HepG2 (cell line): ENCODE results near the gene ANKLE1. TPM values are rescaled to one million over a fixed set of nuclear protein-coding genes. Genes with fewer than 3 reads are reported as not detected.

Source experiments
- AGO1 ChIP-seq: fragments of 200-400 bp; formaldehyde crosslinking; IDR thresholded peaks from 2 replicates; pipeline ENCODE4 v1.6.1; 2017; ENCODE audit warnings: mild to moderate bottlenecking, low read depth, low read length, moderate library complexity; ENCODE audit not compliant: poor library complexity, severe bottlenecking
- EZH2 ChIP-seq: conservative IDR thresholded peaks from 2 replicates; pipeline ENCODE4 v1.6.1; 2012; ENCODE audit warnings: mild to moderate bottlenecking, low read depth, low read length, moderate library complexity
- HNRNPK ChIP-seq: fragments of 200-400 bp; formaldehyde crosslinking; IDR thresholded peaks from 2 replicates; pipeline ENCODE4 v1.6.1; 2018; ENCODE audit warnings: low read length, low read depth, moderate library complexity, mild to moderate bottlenecking; ENCODE audit not compliant: poor library complexity, severe bottlenecking
- ISX ChIP-seq: sonication (generic); formaldehyde crosslinking; conservative IDR thresholded peaks from 2 replicates; pipeline ENCODE4 v1.5.0; 2020; ENCODE audit warnings: missing genetic modification reagents
- POLR2A ChIP-seq, 2 experiments: IDR thresholded peaks; 2 replicates each; pipeline ENCODE4 v1.6.1; 2011; ENCODE audit warnings: low read depth in 2 of 2, low read length in 2 of 2, mild to moderate bottlenecking in 1 of 2, moderate library complexity in 1 of 2; ENCODE audit not compliant: insufficient read depth in 1 of 2
- RXRA ChIP-seq: sonication (generic); formaldehyde crosslinking; IDR thresholded peaks from 2 replicates; pipeline ENCODE4 v1.5.1; 2020; ENCODE audit warnings: missing genetic modification reagents
- SAP130 ChIP-seq: IDR thresholded peaks from 2 replicates; pipeline ENCODE4 v1.6.1; 2016; ENCODE audit warnings: low read depth
- SIN3B ChIP-seq: fragments of 150-350 bp; IDR thresholded peaks from 2 replicates; pipeline ENCODE4 v1.6.1; 2014; ENCODE audit warnings: low read length
- SRF ChIP-seq: IDR thresholded peaks from 2 replicates; pipeline ENCODE4 v1.6.1; 2011; ENCODE audit warnings: mild to moderate bottlenecking, low read depth, low read length, moderate library complexity
- SRY ChIP-seq: sonication (generic); formaldehyde crosslinking; IDR thresholded peaks from 2 replicates; pipeline ENCODE4 v1.8.0; 2022; ENCODE audit warnings: mild to moderate bottlenecking, missing genetic modification reagents
- TGIF2 ChIP-seq: IDR thresholded peaks from 2 replicates; pipeline ENCODE4 v1.6.1; 2016; ENCODE audit warnings: control low read depth, missing compliant biosample characterization
- ZEB1 ChIP-seq: IDR thresholded peaks from 2 replicates; pipeline ENCODE4 v1.6.1; 2012; ENCODE audit warnings: mild to moderate bottlenecking, low read depth, inconsistent platforms; ENCODE audit not compliant: insufficient replicate concordance
- ZNF558 ChIP-seq: sonication (generic); formaldehyde crosslinking; IDR thresholded peaks from 2 replicates; pipeline ENCODE4 v1.9.0; 2022; ENCODE audit warnings: mild to moderate bottlenecking, missing genetic modification reagents, borderline replicate concordance
- polyA plus RNA-seq, 8 experiments: library from polyadenylated mRNA; depleted of rRNA in 3 of 8; stranded (reverse) in 7 of 8; unstranded in 1 of 8; fragments of >200 nt; fragmentation: Illumina TruSeq in 4 of 8; extraction: Trizol in 4 of 8; gene quantifications; 2 replicates each; pipeline versions ENCODE4 v1.2.1 to v1.2.3, GENCODE V29; 2011 to 2016; ENCODE audit warnings: low read depth in 4 of 8, missing spikeins in 1 of 8, mixed read lengths in 1 of 8; ENCODE audit not compliant: insufficient read depth in 1 of 8
- total RNA-seq, 5 experiments: library from RNA; depleted of rRNA; stranded (reverse); fragments of >200 nt; fragmentation: Illumina TruSeq; extraction: Trizol; gene quantifications; 2 replicates each; pipeline ENCODE4 v1.2.3, GENCODE V29; 2016; ENCODE audit warnings: low read depth in 1 of 5
- TF ChIP-seq, protein P1 (sequence below): sonication (generic); formaldehyde crosslinking; conservative IDR thresholded peaks from 2 replicates; pipeline ENCODE4 v1.4.0; 2020; ENCODE audit warnings: missing genetic modification reagents
- TF ChIP-seq, protein P2 (sequence below): sonication (generic); formaldehyde crosslinking; IDR thresholded peaks from 2 replicates; pipeline ENCODE4 v1.4.0; 2020; ENCODE audit warnings: mild to moderate bottlenecking, missing genetic modification reagents, borderline replicate concordance
- TF ChIP-seq, protein P3 (sequence below): sonication (generic); formaldehyde crosslinking; conservative IDR thresholded peaks from 2 replicates; pipeline ENCODE4 v1.4.0; 2020; ENCODE audit warnings: missing genetic modification reagents
- TF ChIP-seq, protein P4 (sequence below): sonication (generic); formaldehyde crosslinking; IDR thresholded peaks from 2 replicates; pipeline ENCODE4 v1.4.0; 2020; ENCODE audit warnings: mild to moderate bottlenecking, missing genetic modification reagents
- TF ChIP-seq, protein P5 (sequence below): sonication (generic); formaldehyde crosslinking; IDR thresholded peaks from 2 replicates; pipeline ENCODE4 v1.4.0; 2020; ENCODE audit warnings: missing genetic modification reagents, mild to moderate bottlenecking, borderline replicate concordance

Gene ANKLE1
- total and polyA plus RNA-seq, 2 of the 13 experiments (the other 11 are each of a cell fraction or from before 2014, with no cell fraction given), result 0.69 to 1.5 TPM

DNA sequence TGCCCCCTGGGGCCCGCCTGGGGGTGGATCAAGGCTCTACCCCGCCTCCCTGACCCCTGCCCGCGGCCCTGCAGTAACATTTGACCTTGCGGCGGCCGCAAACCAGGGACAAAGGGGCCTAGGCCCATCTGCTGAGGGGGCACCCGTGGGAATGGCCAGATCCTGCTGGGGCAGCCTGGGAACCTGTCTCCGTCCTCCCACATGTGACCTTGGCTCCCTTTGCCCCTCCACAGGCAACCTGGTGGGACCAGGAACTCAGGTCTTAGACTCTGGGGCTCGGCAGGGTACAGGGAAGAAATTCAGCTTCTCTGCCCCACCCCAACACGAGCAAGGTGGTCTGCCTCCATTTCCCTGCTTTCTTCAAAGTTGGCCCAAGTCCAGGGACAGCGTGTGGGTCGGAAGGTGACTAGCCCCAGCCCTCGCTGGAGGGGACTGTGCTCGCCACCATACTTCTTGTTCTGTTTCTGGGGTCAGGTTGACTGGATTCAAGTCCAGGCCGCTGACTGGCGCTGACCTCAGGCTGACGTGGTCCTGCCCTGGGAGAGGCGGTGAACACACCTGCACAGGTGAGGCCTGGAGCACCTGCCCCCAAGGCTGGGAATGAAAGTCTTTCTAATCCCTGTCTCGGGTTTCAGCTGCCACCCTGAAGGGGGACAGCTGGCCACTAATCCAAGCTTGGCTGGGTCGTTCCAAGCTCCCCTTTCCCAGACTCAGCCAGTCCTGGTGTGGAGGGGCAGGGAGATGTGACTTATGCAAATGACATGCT, 33.5 kb upstream of the ANKLE1 start (continued):
- TF ChIP-seq, protein P1, sequence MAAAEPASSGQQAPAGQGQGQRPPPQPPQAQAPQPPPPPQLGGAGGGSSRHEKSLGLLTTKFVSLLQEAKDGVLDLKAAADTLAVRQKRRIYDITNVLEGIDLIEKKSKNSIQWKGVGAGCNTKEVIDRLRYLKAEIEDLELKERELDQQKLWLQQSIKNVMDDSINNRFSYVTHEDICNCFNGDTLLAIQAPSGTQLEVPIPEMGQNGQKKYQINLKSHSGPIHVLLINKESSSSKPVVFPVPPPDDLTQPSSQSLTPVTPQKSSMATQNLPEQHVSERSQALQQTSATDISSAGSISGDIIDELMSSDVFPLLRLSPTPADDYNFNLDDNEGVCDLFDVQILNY (CRISPR knock-in tag), result no peak
- TF ChIP-seq POLR2A (IDR thresholded peaks at IDR 0.05; ENCODE audit: insufficient read depth in 1 of 2, low read depth in 2 of 2, low read length in 2 of 2) (peak in 1 of 2 experiments; percentile 55; a peak in 1 of 4 replicates), RXRA (CRISPR knock-in tag) (peak; percentile 99), ZEB1 (peak; percentile 75), AGO1 (no peak), SRY (CRISPR knock-in tag) (no peak), SRF (no peak), ISX (CRISPR knock-in tag) (no peak), HNRNPK (no peak), TGIF2 (peak; percentile 83), ZNF558 (CRISPR knock-in tag) (no peak), SIN3B (no peak), EZH2 (no peak), SAP130 (CRISPR knock-in tag) (peak; percentile 85)
- TF ChIP-seq, protein P2, sequence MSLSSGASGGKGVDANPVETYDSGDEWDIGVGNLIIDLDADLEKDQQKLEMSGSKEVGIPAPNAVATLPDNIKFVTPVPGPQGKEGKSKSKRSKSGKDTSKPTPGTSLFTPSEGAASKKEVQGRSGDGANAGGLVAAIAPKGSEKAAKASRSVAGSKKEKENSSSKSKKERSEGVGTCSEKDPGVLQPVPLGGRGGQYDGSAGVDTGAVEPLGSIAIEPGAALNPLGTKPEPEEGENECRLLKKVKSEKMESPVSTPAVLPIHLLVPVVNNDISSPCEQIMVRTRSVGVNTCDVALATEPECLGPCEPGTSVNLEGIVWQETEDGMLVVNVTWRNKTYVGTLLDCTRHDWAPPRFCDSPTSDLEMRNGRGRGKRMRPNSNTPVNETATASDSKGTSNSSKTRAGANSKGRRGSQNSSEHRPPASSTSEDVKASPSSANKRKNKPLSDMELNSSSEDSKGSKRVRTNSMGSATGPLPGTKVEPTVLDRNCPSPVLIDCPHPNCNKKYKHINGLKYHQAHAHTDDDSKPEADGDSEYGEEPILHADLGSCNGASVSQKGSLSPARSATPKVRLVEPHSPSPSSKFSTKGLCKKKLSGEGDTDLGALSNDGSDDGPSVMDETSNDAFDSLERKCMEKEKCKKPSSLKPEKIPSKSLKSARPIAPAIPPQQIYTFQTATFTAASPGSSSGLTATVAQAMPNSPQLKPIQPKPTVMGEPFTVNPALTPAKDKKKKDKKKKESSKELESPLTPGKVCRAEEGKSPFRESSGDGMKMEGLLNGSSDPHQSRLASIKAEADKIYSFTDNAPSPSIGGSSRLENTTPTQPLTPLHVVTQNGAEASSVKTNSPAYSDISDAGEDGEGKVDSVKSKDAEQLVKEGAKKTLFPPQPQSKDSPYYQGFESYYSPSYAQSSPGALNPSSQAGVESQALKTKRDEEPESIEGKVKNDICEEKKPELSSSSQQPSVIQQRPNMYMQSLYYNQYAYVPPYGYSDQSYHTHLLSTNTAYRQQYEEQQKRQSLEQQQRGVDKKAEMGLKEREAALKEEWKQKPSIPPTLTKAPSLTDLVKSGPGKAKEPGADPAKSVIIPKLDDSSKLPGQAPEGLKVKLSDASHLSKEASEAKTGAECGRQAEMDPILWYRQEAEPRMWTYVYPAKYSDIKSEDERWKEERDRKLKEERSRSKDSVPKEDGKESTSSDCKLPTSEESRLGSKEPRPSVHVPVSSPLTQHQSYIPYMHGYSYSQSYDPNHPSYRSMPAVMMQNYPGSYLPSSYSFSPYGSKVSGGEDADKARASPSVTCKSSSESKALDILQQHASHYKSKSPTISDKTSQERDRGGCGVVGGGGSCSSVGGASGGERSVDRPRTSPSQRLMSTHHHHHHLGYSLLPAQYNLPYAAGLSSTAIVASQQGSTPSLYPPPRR, result peak; percentile 98
- TF ChIP-seq, protein P3, sequence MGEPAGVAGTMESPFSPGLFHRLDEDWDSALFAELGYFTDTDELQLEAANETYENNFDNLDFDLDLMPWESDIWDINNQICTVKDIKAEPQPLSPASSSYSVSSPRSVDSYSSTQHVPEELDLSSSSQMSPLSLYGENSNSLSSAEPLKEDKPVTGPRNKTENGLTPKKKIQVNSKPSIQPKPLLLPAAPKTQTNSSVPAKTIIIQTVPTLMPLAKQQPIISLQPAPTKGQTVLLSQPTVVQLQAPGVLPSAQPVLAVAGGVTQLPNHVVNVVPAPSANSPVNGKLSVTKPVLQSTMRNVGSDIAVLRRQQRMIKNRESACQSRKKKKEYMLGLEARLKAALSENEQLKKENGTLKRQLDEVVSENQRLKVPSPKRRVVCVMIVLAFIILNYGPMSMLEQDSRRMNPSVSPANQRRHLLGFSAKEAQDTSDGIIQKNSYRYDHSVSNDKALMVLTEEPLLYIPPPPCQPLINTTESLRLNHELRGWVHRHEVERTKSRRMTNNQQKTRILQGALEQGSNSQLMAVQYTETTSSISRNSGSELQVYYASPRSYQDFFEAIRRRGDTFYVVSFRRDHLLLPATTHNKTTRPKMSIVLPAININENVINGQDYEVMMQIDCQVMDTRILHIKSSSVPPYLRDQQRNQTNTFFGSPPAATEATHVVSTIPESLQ, result no peak
- TF ChIP-seq, protein P4, sequence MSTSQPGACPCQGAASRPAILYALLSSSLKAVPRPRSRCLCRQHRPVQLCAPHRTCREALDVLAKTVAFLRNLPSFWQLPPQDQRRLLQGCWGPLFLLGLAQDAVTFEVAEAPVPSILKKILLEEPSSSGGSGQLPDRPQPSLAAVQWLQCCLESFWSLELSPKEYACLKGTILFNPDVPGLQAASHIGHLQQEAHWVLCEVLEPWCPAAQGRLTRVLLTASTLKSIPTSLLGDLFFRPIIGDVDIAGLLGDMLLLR, result peak; percentile 77; the same call in 1 of the 2 replicates
- TF ChIP-seq, protein P5, sequence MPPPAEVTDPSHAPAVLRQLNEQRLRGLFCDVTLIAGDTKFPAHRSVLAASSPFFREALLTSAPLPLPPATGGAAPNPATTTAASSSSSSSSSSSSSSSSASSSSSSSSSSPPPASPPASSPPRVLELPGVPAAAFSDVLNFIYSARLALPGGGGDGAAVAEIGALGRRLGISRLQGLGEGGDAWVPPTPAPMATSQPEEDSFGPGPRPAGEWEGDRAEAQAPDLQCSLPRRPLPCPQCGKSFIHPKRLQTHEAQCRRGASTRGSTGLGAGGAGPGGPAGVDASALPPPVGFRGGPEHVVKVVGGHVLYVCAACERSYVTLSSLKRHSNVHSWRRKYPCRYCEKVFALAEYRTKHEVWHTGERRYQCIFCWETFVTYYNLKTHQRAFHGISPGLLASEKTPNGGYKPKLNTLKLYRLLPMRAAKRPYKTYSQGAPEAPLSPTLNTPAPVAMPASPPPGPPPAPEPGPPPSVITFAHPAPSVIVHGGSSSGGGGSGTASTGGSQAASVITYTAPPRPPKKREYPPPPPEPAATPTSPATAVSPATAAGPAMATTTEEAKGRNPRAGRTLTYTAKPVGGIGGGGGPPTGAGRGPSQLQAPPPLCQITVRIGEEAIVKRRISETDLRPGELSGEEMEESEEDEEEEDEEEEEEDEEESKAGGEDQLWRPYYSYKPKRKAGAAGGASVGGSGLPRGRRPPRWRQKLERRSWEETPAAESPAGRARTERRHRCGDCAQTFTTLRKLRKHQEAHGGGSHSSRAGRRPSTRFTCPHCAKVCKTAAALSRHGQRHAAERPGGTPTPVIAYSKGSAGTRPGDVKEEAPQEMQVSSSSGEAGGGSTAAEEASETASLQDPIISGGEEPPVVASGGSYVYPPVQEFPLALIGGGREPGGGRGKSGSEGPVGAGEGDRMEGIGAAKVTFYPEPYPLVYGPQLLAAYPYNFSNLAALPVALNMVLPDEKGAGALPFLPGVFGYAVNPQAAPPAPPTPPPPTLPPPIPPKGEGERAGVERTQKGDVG (CRISPR knock-in tag), result no peak
